Mesothelial cell of epicardium (in vitro differentiated cells): ENCODE data around the gene BGN. TPM values are rescaled to one million over a fixed set of nuclear protein-coding genes. Genes with fewer than 3 reads are reported as not detected.

Source experiments
- DNase-seq, 2 experiments: peaks; one replicate each; pipeline ENCODE4 v3.0.0; 2021; ENCODE audit warnings: low spot score in 2 of 2; ENCODE audit not compliant: unreplicated experiment in 2 of 2
- H3K27ac Mint-ChIP-seq: 2 replicates; pipeline ENCODE4 v1.8.0; 2021; ENCODE audit warnings: mixed read lengths
- H3K27me3 Mint-ChIP-seq: 2 replicates; pipeline ENCODE4 v1.8.0; 2021; ENCODE audit warnings: low read depth, mixed read lengths
- H3K36me3 Mint-ChIP-seq: 2 replicates; pipeline ENCODE4 v1.8.0; 2021; ENCODE audit warnings: mixed read lengths
- H3K4me1 Mint-ChIP-seq: 2 replicates; pipeline ENCODE4 v1.8.0; 2021; ENCODE audit warnings: mixed read lengths
- H3K4me3 Mint-ChIP-seq: 2 replicates; pipeline ENCODE4 v1.8.0; 2021; ENCODE audit warnings: mild to moderate bottlenecking, moderate library complexity, mixed read lengths
- H3K9me3 Mint-ChIP-seq: 2 replicates; pipeline ENCODE4 v1.8.0; 2021; ENCODE audit warnings: mixed read lengths
- CTCF ChIP-seq: fragments of 200-600 bp; sonication (generic); IDR thresholded peaks from one replicate; pipeline ENCODE4 v1.5.0; 2021; ENCODE audit warnings: antibody characterized with exemption; ENCODE audit not compliant: unreplicated experiment
- total RNA-seq: library from RNA; stranded (reverse); gene quantifications from 3 replicates; pipeline ENCODE4 v1.2.1, GENCODE V29; 2021

The BGN gene
- total RNA-seq, 1 donor from 2014 or later: 121 TPM

DNA sequence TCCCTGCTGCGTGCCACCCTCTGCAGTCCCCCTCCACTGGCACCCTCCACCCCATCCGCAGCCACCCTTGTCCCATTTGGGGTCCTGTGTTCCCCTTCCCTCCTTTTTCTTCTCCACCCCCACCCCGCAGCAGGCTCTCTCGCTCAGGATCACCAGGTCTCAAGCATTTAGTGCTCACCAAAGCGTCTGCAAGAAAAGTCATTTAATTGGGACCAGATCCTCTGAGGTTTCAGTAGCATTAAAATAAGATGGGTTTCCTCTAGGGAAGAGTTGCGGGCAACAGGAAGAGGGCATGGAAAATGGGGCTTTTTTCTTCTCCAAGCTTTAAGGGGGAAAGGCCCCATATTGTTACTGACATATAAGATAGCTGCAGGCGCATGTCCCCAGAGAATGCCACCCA is 19.5 kb upstream of the BGN start:
- Mint-ChIP-seq H3K9me3 (peaks cover 5% of the 10 kb centered on the region), H3K27me3 (no peaks in the 10 kb centered on the region), H3K4me3 (no peak overlapping the region), H3K36me3 (no peaks in the 10 kb centered on the region), H3K4me1 (peaks cover 16% of the 10 kb centered on the region), H3K27ac (peak overlapping the region; percentile 50)
- no peak for DNase-seq
- TF ChIP-seq CTCF: no peak

- Mint-ChIP-seq H3K9me3 (peaks cover 5% of the 10 kb centered on the region), H3K27ac (peak overlapping the region; percentile 88), H3K36me3 (no peaks in the 10 kb centered on the region), H3K27me3 (no peaks in the 10 kb centered on the region), H3K4me1 (peaks cover 16% of the 10 kb centered on the region), H3K4me3 (no peak overlapping the region)
- TF ChIP-seq CTCF: no peak
- DNase-seq: no peak
These were observed 19.0 kb upstream of the BGN start for GRCh38 chrX:153475751-153476281.

DNA sequence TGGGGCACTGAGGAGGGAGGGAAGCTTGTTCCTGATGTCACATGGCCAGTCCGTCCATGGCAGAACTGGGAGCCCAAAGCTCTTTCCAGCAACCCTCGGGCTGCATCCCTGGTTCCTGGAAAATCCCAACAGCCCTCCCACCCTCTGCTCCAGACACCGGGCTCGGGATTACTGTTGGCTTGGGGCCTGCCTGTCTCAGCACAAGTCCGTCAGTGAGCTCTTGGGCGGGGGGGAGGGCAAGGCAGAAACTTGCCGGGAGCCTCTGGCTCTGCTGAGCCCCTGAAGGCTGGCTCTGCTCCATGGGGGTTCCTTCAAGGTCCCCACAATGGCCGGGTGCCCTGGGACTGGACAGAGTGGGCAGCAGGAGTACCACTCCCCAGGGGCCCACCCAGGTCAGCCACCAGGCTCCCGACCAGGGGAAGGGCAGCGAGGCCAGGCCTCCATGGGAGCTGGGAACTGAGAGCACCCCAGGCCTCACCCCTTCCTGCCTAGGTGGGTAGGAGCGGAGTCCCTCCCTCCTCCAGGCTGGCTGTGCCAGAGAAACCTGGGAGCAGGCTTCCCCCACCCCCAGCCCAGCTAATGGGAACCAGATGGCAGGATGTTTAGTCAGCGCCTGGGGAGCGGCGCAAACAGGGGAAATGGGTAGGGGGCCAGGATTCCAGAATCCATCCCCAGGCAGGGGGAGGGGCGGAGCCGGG is 18.0 kb upstream of the BGN start:
- Mint-ChIP-seq H3K4me1 (peaks cover 16% of the 10 kb centered on the region), H3K9me3 (no peaks in the 10 kb centered on the region), H3K27ac (peak overlapping the region; percentile 88), H3K36me3 (no peaks in the 10 kb centered on the region), H3K27me3 (no peaks in the 10 kb centered on the region), H3K4me3 (no peak overlapping the region)
- peak in 1 of 2 experiments; percentile 65 for DNase-seq
- TF ChIP-seq CTCF: no peak

DNA sequence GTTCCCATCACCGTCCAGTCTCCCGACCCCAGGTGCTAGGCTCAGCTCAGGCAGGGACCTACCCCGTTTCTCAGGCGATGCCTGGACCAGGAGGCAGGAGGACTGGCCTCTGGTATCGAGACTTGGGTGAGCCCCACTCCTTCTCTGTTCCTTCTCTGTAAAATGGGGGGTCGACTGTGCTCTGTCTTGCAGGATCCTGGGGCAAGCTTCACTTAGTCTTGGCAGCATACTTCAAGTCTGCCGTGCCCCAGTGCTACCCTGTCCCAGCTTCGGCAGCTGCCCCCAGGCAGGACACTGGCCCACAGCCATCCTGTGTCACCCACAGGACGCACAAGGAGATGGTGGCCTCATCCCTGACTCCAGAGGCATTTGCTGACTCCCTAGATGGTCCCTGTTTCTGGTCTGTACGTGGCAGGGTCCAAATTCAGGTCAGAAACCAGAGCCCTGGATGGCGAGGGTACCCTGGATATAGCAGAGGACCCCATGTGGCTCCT is 17.4 kb upstream of the BGN start:
- TF ChIP-seq CTCF: no peak
- Mint-ChIP-seq H3K9me3 (no peaks in the 10 kb centered on the region), H3K27ac (peak overlapping the region; percentile 80), H3K4me1 (peaks cover 13% of the 10 kb centered on the region), H3K27me3 (no peaks in the 10 kb centered on the region), H3K36me3 (no peaks in the 10 kb centered on the region), H3K4me3 (no peak overlapping the region)
- no peak for DNase-seq

- no peak for TF ChIP-seq CTCF
- Mint-ChIP-seq H3K27ac (peak overlapping the region; percentile 80), H3K4me1 (peaks cover 13% of the 10 kb centered on the region), H3K9me3 (no peaks in the 10 kb centered on the region), H3K27me3 (no peaks in the 10 kb centered on the region), H3K36me3 (no peaks in the 10 kb centered on the region), H3K4me3 (no peak overlapping the region)
- DNase-seq: no peak
These were observed 16.9 kb upstream of the BGN start for GRCh38 chrX:153477901-153478300.
